Vagina (tissue), 2 donors: ENCODE data around the gene RBM44. TPM values are rescaled to one million over a fixed set of nuclear protein-coding genes. Genes with fewer than 3 reads are reported as not detected.
A peak's percentile ranks its signal among the peaks of the same experiment; 100 is the strongest.

Experiments used
- DNase-seq, 2 donors: peaks; one replicate each; pipeline ENCODE4 v3.0.0-alpha.2; 2017; ENCODE audit errors: extremely low spot score in 2 of 2
- H3K27ac ChIP-seq: fragments of 200-600 bp; sonication (generic); one replicate; pipeline ENCODE4 v1.5.1; 2019
- H3K27me3 ChIP-seq: fragments of 200-600 bp; sonication (generic); one replicate; pipeline ENCODE4 v1.5.1; 2019
- H3K36me3 ChIP-seq, 2 donors: fragments of 200-600 bp; sonication (generic); one replicate each; pipeline ENCODE4 v1.5.1; 2017 to 2019
- H3K4me1 ChIP-seq: fragments of 200-600 bp; sonication (generic); one replicate; pipeline ENCODE4 v1.5.1; 2019
- H3K4me3 ChIP-seq, 2 donors: fragments of 200-600 bp; sonication (generic); 1 replicate in 1 of 2; 2 replicates in 1 of 2; pipeline ENCODE4 v1.5.1; 2016 to 2019
- H3K9me3 ChIP-seq: fragments of 200-600 bp; sonication (generic); one replicate; pipeline ENCODE4 v1.5.1; 2019
- CTCF ChIP-seq, 3 experiments: fragments of 450-650 bp in 2 of 3; fragments of 200-600 bp in 1 of 3; sonication (generic) in 1 of 3; IDR thresholded peaks; one replicate each; pipeline ENCODE4 v1.5.1; 2017 to 2019; ENCODE audit warnings: antibody characterized with exemption in 3 of 3, mild to moderate bottlenecking in 2 of 3, moderate library complexity in 2 of 3
- POLR2A ChIP-seq, 2 donors: fragments of 450-650 bp; IDR thresholded peaks; one replicate each; pipeline ENCODE4 v1.6.1; 2017; ENCODE audit warnings: antibody characterized with exemption in 2 of 2, mild to moderate bottlenecking in 2 of 2, moderate library complexity in 2 of 2
- POLR2AphosphoS5 ChIP-seq, 2 donors: sonication (generic); formaldehyde crosslinking; IDR thresholded peaks; one replicate each; pipeline ENCODE4 v1.9.0; 2017; ENCODE audit warnings: antibody characterized with exemption in 2 of 2, mild to moderate bottlenecking in 2 of 2, low read depth in 1 of 2; ENCODE audit not compliant: insufficient read depth in 1 of 2
- intact Hi-C: fragments of 100-400 bp; cut with DNase I; formaldehyde crosslinking; loops from one replicate; pipeline ENCODE4 v1.15.1; 2023
- total RNA-seq: library from RNA; depleted of rRNA; stranded (reverse); fragments of >200 nt; gene quantifications from one replicate; pipeline ENCODE4 v1.2.3, GENCODE V29; 2016

Gene RBM44
- total RNA-seq, 1 donor from 2014 or later: 0.98 TPM

GRCh38 chr2:237766340-237766739 is 32.2 kb upstream of the RBM44 start:
- no peaks in the 10 kb centered on the region for H3K9me3 ChIP-seq
- H3K27me3 ChIP-seq: no peaks in the 10 kb centered on the region
- peaks cover 3% of the 10 kb centered on the region for H3K4me1 ChIP-seq
- TF ChIP-seq POLR2A (IDR thresholded peaks at IDR 0.05): no peak
- TF ChIP-seq CTCF (IDR thresholded peaks at IDR 0.05): no peak
- TF ChIP-seq POLR2AphosphoS5 (IDR thresholded peaks at IDR 0.05; ENCODE audit: insufficient read depth in 1 of 2, low read depth in 1 of 2): no peak
- no peak overlapping the region for H3K4me3 ChIP-seq
- H3K27ac ChIP-seq: no peak overlapping the region
- peaks cover 0 to 35% of the 10 kb centered on the region in 2 donors for H3K36me3 ChIP-seq
- DNase-seq: no peak
- intact Hi-C loops: no loop called here

DNA sequence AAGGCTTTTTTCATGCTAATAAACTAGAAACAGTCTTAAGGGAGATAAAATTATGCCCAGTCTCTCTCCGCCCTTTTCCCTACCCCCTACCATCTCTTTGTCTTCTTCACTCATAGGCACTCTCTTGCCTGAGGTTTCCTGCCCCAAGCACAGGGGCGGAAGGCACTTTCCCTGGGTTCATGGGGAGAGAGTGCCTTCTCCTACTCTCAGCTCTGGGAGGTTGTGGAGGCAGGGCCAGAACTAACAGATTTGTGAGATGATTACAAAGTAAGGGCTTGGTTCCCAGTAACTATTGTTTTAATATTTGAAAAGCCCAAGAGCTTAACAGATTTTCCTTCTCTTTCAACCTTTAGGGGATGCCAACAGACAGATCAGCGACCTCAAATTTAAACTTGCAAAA is 26.1 kb upstream of the RBM44 start:
- Histone ChIP-seq H3K36me3 (peaks cover 0 to 48% of the 10 kb centered on the region in 2 donors), H3K9me3 (no peaks in the 10 kb centered on the region), H3K27ac (no peak overlapping the region), H3K4me1 (no peaks in the 10 kb centered on the region), H3K4me3 (no peak overlapping the region), H3K27me3 (no peaks in the 10 kb centered on the region)
- intact Hi-C loops: no loop called here
- no peak for DNase-seq
- no peak for TF ChIP-seq POLR2A (IDR thresholded peaks at IDR 0.05)
- TF ChIP-seq CTCF (IDR thresholded peaks at IDR 0.05): no peak
- no peak for TF ChIP-seq POLR2AphosphoS5 (IDR thresholded peaks at IDR 0.05; ENCODE audit: insufficient read depth in 1 of 2, low read depth in 1 of 2)

- no peak for TF ChIP-seq POLR2AphosphoS5 (IDR thresholded peaks at IDR 0.05; ENCODE audit: insufficient read depth in 1 of 2, low read depth in 1 of 2)
- no peak for TF ChIP-seq POLR2A (IDR thresholded peaks at IDR 0.05)
- TF ChIP-seq CTCF (IDR thresholded peaks at IDR 0.05): no peak
- Histone ChIP-seq H3K4me1 (no peaks in the 10 kb centered on the region), H3K27ac (no peak overlapping the region)
Measured at GRCh38 chr2:237773826-237774225, 24.8 kb upstream of the RBM44 start.

DNA sequence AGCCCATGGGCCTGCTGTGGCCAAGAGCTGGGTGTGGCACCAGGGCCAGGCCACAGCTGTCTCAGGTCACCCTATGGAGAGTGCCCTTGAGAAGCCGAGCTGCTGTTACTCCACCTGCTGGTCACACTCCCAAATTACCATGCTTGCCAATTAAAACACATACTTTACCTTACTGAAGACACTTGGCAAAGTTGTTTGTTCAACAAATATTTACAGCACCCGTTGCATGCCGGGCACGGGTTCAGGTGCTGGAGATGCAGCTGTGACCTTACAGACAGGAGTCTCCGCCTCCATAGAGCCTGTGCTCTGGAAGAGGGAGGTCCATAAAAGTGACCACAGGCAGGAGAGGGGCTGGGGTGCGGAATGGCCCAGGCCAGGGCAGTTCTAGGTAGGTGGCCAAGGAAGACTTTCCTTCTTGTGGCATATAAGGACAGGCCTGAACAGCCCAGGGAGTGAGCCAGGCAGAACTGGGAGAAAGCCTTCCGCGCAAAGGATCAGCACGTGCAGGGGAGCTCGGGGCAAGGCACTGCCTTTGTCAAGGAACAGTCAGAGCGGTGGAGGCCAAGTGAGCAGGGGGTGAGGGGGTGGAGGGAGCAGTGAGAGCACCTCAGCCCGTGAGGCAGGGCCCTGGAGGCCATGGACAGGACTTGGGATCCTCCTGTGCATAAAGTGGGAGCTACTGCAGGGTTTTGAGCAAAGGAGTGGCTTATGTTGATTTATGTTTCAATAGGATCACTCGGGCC is 23.6 kb upstream of the RBM44 start:
- Histone ChIP-seq H3K9me3 (no peaks in the 10 kb centered on the region), H3K27me3 (no peaks in the 10 kb centered on the region), H3K4me1 (no peaks in the 10 kb centered on the region), H3K4me3 (no peak overlapping the region), H3K36me3 (peaks cover 0 to 62% of the 10 kb centered on the region in 2 donors), H3K27ac (no peak overlapping the region)
- intact Hi-C loops: no loop called here
- TF ChIP-seq CTCF (IDR thresholded peaks at IDR 0.05) (peak in 1 of 3 experiments; percentile 34), POLR2A (IDR thresholded peaks at IDR 0.05) (no peak)
- no peak for DNase-seq

More at GRCh38 chr2:237773826-237774225, 24.8 kb upstream of the RBM44 start:
- intact Hi-C loops: no loop called here
- Histone ChIP-seq H3K36me3 (peaks cover 0 to 57% of the 10 kb centered on the region in 2 donors), H3K27me3 (no peaks in the 10 kb centered on the region), H3K4me3 (no peak overlapping the region), H3K9me3 (no peaks in the 10 kb centered on the region)
- DNase-seq: no peak

GRCh38 chr2:237779521-237779920 is 19.1 kb upstream of the RBM44 start:
- Histone ChIP-seq H3K27me3 (no peaks in the 10 kb centered on the region), H3K4me1 (no peaks in the 10 kb centered on the region), H3K4me3 (no peak overlapping the region), H3K36me3 (peaks cover 0 to 49% of the 10 kb centered on the region in 2 donors), H3K9me3 (no peaks in the 10 kb centered on the region), H3K27ac (no peak overlapping the region)
- TF ChIP-seq CTCF (IDR thresholded peaks at IDR 0.05): no peak
- no peak for TF ChIP-seq POLR2A (IDR thresholded peaks at IDR 0.05)
- no peak for TF ChIP-seq POLR2AphosphoS5 (IDR thresholded peaks at IDR 0.05; ENCODE audit: insufficient read depth in 1 of 2, low read depth in 1 of 2)
- intact Hi-C loops: no loop called here
- no peak for DNase-seq
